NCI-H187 (cell line): ENCODE data around the gene KLHL3.
"Not testable (repeated sequence)": the region's sequence is repeated elsewhere in the genome, so short reads cannot be mapped to it uniquely, and the experiment has no call there.

Source experiments
- DNase-seq, 2 experiments: peaks; one replicate each; lab custom pipeline; 2025; lab: John Stamatoyannopoulos, UW

The KLHL3 gene, protein sequence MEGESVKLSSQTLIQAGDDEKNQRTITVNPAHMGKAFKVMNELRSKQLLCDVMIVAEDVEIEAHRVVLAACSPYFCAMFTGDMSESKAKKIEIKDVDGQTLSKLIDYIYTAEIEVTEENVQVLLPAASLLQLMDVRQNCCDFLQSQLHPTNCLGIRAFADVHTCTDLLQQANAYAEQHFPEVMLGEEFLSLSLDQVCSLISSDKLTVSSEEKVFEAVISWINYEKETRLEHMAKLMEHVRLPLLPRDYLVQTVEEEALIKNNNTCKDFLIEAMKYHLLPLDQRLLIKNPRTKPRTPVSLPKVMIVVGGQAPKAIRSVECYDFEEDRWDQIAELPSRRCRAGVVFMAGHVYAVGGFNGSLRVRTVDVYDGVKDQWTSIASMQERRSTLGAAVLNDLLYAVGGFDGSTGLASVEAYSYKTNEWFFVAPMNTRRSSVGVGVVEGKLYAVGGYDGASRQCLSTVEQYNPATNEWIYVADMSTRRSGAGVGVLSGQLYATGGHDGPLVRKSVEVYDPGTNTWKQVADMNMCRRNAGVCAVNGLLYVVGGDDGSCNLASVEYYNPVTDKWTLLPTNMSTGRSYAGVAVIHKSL

DNA sequence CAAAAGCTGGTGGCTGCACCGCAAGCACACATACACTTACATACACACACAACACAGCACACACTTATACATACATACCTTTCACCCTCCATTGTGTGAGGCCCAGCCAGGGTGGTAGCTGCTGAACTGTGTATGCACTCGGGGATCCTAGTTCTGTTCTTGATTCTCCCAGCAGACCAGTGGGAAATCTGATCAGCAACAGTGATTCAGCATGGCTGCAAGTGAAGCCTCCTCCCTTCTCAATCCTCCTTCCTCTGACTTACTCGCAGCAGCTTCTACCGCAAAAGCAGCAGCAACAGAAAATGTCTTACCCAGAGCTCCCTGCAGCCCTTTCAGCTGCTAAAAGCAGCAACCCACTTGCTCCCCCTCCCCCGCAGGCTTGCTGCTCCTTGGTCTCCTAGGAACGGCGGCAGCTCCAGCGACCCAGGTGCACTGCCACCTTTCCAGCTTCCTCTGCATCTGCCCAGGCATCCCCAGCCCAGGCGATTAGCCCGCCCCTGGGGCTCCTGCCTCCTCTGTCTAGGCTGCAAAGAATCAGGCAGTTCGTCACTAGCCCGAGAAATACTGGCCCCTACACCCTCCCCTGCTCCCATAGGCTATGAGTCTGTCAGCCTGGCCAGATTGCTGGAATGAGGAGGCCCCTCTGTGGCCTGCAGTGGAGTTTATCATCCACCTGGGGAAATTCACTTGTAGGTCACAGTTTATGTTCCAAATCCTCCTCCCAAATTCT is at the start of gene KLHL3:
Gene KLHL3 (minus strand): TSS at position 535 of the 730 bp plus-strand sequence. CDS start 443 bp downstream, at position 92.
- peak; percentile 48 to 69 for DNase-seq

DNA sequence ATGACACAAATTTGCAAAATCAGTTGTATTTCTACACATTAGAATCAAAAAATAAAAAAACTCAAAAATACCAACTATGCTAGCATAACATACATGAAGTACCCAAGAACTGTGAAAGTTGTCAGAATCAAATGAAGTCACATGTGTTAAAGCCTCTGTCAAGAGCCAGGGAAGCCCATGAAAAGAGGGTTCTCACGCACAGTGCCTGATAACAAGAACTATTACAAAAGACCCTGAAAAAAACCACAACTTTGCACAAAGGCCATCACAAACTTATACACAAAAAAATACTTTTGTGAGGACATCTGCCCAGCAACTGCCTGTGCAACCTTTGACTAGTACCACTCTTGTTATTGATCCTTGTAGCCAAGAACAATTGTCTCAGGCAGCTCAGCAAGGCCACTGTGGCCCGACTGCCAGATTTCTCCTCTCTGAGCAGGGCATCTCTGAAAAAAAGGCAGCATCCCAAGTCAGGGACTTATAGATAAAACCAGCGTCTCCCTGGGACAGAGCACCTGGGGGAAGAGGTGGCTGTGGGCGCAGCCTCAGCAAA is 47.2 kb upstream of the KLHL3 start:
- DNase-seq = no peak

DNA sequence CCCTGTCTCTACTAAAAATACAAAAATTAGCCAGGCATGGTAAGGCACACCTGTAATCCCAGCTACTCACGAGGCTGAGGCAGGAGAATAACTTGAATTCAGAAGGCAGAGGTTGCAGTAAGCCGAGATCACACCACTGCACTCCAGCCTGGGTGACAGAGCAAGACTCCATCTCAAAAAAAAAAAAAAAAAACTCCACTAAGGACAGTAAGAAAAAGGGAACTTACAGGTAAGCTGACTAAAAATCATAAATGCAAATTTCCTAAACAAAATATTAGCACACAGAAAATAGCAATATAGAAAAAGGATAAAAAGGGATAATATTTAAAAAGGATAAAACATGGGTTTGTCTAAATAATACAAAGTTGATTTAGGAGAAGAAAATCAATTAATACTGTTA is 46.2 kb upstream of the KLHL3 start:
- DNase-seq = no peak

GRCh38 chr5:137778772-137779564 is 43.1 kb upstream of the KLHL3 start:
- DNase-seq = no peak

GRCh38 chr5:137767937-137768336 is 32.0 kb upstream of the KLHL3 start:
- not testable (repeated sequence) for DNase-seq

DNA sequence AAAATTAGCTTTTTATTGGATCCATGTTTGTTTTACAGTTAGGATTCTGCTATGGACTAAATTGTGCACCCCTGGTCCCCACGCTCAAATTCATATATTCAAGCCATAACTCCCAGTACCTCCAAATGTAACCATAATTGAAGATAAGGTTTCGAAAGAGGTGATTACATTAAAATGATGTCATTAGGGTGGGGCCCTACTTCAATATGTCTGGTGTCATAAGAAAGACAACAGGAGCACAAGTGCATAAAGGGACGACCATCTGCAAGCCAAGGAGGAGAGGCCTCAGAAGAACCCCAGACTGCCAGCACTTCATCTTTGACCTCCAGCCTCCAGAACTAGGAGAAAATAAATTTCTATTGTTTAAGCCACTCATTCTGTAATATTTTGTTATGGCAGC is 25.7 kb upstream of the KLHL3 start:
- DNase-seq = no peak

- DNase-seq = no peak
These were observed 25.0 kb upstream of the KLHL3 start for GRCh38 chr5:137760719-137761516.

- DNase-seq = no peak
These were observed 24.4 kb upstream of the KLHL3 start for GRCh38 chr5:137760294-137760693.

DNA sequence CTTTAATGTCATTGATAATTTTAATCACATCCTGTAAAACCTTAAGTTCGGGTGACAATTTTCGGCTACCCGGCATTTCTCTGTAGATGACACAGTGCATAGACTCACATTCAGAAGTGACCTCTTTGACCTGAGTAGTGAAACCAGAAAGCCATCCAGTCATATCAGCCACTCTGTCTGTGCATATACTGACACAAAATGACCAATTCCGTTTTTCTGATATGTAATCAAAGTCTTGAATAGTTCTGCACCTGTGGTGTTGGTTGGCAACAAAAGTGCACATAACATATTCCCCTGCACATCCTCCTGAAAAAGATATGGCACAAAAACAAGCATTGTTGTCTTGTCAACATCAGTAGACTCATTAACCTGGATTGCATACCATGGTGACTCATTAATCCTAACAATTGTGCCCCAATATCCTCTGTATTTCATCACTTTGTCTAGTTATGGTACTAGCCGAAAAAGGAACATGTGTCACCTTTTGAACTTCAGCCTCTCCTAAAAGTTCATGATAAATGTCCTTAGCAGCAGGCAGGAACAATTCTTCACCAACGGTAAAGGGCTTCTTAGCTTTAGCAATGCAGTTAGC is 22.9 kb upstream of the KLHL3 start:
- DNase-seq = no peak

- no peak for DNase-seq
These were observed 22.2 kb upstream of the KLHL3 start for GRCh38 chr5:137758121-137758520.

GRCh38 chr5:137757634-137758033 is 21.7 kb upstream of the KLHL3 start:
- DNase-seq = no peak

DNA sequence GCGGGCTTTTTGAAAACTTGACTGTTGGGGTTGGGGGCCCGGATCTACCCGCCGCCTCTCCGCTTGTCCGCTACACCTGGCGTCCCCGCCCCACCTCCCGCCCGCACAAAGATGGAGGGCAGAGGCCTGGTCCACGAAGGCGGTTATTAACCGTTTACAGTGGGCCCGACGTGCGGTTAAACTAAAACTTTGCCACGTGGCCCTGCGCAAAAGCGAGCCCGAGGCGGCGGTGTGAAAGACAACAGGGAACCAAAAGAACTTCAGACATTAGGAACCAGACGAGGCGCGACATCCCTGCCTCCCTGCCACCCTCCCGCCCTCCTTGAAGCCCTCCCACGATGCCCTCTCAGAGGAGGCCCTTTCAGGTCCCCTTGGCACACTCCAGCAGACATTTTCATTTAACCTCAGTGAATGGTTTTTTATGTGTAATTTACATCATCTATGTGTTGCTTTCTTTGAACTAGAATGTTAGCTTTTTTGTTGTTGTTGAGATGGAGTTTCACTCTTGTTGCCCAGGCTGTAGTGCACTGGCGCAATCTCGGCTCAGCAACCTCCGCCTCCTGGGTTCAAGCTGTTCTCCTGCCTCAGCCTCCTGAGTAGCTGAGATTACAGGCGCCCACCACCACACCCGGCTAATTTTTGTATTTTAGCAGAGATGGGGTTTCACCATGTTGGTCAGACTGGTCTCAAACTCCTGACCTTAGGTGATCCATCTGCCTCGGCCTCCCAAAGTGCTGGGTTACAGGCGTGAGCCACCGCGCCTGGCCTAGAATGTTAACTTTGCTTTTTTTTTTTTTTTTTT is 19.3 kb upstream of the KLHL3 start:
- DNase-seq = no peak

DNA sequence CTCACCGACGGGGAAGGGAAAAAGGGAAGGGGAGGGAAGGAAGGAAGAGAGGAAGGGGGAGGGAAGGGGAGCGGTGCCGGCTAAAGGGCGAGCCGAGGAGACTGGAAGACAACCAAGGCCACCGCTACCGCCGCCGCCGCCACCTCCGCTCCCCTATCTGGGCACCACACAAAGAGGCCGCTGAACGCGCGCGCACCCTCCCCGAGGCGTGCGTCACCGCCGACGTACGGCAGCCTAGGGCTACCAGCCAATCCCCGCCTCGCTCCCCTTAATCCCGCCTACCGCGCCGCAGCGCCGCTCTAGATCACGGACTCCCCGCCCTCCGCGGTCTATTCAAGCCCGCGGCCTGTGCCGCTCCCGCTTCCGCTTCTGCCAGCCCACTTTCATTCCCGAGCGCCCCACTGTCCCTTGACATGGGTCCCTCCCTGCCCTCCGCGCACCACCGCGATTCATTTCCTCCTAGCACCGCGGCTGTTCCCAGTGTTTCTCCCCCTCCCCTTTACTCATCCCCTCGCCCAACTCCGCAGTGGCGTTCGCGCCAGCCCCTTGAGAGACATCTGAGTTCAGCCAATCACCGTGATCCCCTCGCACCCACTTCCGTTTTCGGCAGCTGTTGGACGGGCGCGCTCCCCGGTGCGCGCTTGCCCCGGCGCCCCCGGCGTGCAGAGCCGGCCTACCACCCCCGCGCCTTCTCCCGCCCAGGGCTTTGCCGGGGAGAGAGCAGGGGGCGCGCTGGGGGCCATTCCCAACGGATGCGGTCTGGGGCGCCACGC is 18.5 kb upstream of the KLHL3 start, which contains the start of gene HNRNPA0:
Gene HNRNPA0 (minus strand): TSS at position 176 of the 773 bp plus-strand sequence. CDS start 297 bp downstream, outside the sequence.
- peak; percentile 93 to 96 for DNase-seq

DNA sequence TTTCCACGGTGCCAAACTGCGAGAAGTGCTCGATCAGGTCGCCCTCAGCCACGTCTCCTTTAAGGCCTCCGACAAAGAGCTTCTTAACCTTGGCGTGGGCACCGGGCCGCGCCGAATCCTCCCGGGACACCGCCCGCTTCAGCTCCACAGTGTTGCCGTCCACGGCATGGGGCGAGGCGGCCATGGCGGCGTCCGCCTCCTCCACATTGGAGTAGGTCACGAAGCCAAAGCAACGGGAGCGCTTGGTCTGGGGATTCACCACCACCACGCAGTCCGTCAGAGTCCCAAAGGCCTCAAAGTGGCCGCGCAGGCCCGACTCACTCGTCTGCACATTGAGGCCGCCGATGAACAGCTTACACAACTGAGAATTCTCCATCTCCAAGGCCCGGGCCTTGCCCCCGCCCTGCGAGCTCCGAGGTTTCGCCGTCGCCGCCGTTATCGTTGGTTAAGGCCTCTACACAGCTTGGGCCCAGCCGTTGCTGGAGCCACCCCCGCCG is 17.9 kb upstream of the KLHL3 start:
- no peak for DNase-seq

GRCh38 chr5:137752905-137753690 is 17.2 kb upstream of the KLHL3 start:
- DNase-seq = no peak

DNA sequence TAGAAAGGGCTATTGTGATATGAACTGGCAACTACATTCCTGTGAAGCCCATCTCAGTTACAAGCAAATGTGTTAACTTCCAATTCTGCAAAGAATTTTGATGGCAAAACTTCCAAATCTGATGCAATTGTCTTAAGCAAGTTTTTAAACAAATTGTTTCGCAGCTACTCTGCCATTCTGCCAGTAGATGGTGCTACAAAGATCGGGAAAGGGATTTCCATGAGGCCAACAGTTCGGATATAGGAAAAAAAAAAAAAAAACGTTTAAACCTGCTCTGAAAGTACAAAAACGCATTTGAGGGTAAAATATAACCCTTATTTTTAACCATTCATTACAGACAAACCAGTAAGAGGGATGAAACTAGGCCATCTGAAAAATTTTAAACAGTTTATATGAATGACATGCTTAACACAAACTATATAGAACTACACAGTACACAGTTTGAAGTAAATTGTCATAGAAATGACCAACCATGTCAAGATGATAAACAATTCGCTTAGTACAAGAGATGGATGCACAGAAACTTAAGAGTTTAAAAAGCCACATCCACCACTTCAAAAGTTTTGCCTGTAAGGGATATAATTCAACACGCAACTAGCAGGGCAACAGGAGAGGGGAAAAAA is 16.1 kb upstream of the KLHL3 start:
- DNase-seq = no peak

DNA sequence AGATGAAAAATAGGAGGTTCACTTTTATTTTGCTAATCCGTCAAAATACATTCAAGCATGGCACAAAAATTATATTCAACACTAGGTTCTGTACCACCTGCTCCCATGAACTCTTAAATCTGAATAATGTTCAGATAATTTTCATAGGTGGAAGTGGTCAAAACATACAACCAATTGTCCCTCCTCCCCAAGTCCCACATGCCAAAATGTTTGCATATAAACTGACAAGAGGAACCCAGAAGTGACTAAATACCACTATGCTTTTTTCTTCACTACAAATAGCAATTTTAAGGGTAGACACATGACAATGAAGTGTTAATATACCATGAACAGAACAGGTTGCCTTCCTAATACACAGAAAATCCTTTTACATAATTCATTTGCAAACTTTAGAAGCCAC is 14.5 kb upstream of the KLHL3 start:
- DNase-seq = no peak
